Caco-2 (cell line): ENCODE data around the gene TSPYL4. TPM values are rescaled to one million over a fixed set of nuclear protein-coding genes. Genes with fewer than 3 reads are reported as not detected.

ENCODE experiments used
- BruUV-seq: library from RNA; stranded (reverse); fragments of 400-500 nt; replicated peaks from 2 replicates; lab custom pipeline; 2021; lab: Mats Ljungman, UMichigan
- CTCF ChIA-PET: fragments of 300-600 bp; sonication (Branson Sonifier 250); formaldehyde crosslinking; loops from one replicate; lab custom pipeline; 2022; ENCODE audit warnings: antibody characterized with exemption; lab: Charles Lee
- POLR2A ChIA-PET: fragments of 300-600 bp; sonication (Branson Sonifier 250); formaldehyde crosslinking; loops from one replicate; lab custom pipeline; 2022; ENCODE audit warnings: antibody characterized with exemption; lab: Charles Lee
- DNase-seq, 2 experiments: peaks; one replicate each; pipeline versions ENCODE4 v3.0.0 to v3.0.0-alpha.2; 2020 to 2022
- H3K27me3 ChIP-seq: replicated peaks from 2 replicates; pipeline ENCODE4 v1.6.0; 2011; ENCODE audit warnings: low read length; ENCODE audit not compliant: control insufficient read depth, insufficient read depth
- H3K36me3 ChIP-seq: 2 replicates; pipeline ENCODE4 v1.5.1; 2011; ENCODE audit warnings: low read length; ENCODE audit not compliant: control insufficient read depth, insufficient read depth
- H3K4me1 ChIP-seq: fragments of 250-450 bp; sonication (Bioruptor Pico); 2 replicates; pipeline ENCODE4 v1.5.1; 2020; ENCODE audit warnings: mild to moderate bottlenecking
- H3K4me3 ChIP-seq: 2 replicates; pipeline ENCODE4 v1.5.1; 2011; ENCODE audit warnings: low read depth, mild to moderate bottlenecking, control low read depth, low read length
- H3K9me3 ChIP-seq: fragments of 250-450 bp; sonication (Bioruptor Pico); 2 replicates; pipeline ENCODE4 v1.5.1; 2020; ENCODE audit warnings: mild to moderate bottlenecking, moderate library complexity
- H3K27ac Mint-ChIP-seq: one replicate; pipeline ENCODE4 v1.8.0; 2022; ENCODE audit warnings: mixed read lengths; ENCODE audit not compliant: unreplicated experiment
- H3K27me3 Mint-ChIP-seq: one replicate; pipeline ENCODE4 v1.8.0; 2022; ENCODE audit warnings: mixed read lengths; ENCODE audit not compliant: insufficient read depth, unreplicated experiment
- H3K36me3 Mint-ChIP-seq: one replicate; pipeline ENCODE4 v1.8.0; 2022; ENCODE audit warnings: mild to moderate bottlenecking, mixed read lengths; ENCODE audit not compliant: insufficient read depth, unreplicated experiment
- H3K4me1 Mint-ChIP-seq: one replicate; pipeline ENCODE4 v1.8.0; 2022; ENCODE audit warnings: low read depth, mixed read lengths; ENCODE audit not compliant: unreplicated experiment
- H3K4me3 Mint-ChIP-seq: one replicate; pipeline ENCODE4 v1.8.0; 2022; ENCODE audit warnings: mild to moderate bottlenecking, moderate library complexity, mixed read lengths; ENCODE audit not compliant: unreplicated experiment
- H3K9me3 Mint-ChIP-seq: one replicate; pipeline ENCODE4 v1.8.0; 2022; ENCODE audit warnings: mixed read lengths; ENCODE audit not compliant: unreplicated experiment
- intact Hi-C: fragments of 100-400 bp; cut with micrococcal nuclease; formaldehyde crosslinking; loops from one replicate; pipeline ENCODE4 v1.10.0; 2022; ENCODE audit not compliant: unreplicated experiment
- total RNA-seq: library from RNA; stranded (reverse); gene quantifications from 2 replicates; pipeline ENCODE4 v1.2.3, GENCODE V29; 2022
- TF ChIP-seq, protein P1 (sequence below), 2 experiments: fragments of 200-600 bp in 1 of 2; IDR thresholded peaks; 1 replicate in 1 of 2; 2 replicates in 1 of 2; pipeline versions ENCODE4 v1.5.1 to v1.8.0; 2011 to 2022; ENCODE audit warnings: antibody characterized with exemption in 1 of 2, control low read depth in 1 of 2, inconsistent platforms in 1 of 2, low read depth in 1 of 2, low read length in 1 of 2, mild to moderate bottlenecking in 1 of 2, moderate library complexity in 1 of 2; ENCODE audit not compliant: insufficient read depth in 1 of 2, severe bottlenecking in 1 of 2, unreplicated experiment in 1 of 2

Gene TSPYL4
- total RNA-seq, 1 experiment from 2014 or later: 10.7 TPM

DNA sequence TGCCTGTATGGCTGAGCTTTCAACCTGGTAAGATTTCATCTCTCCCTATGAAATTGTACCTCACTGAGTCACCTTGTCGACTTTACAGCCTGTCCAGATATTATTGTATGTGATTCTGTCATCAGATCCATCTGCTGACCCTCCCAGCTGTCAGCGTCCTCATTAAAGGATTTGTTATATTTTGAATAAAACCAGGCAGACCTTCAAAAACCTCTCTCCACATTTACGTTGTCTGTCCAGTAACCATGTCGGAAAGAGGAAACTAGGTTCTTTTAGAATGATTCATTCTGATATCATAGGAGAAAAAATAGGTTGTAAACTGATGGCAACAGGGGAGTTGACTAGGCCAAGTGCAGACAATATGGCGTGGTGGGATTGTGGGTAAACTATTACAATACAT, 38.5 kb downstream of the TSPYL4 start:
- DNase-seq: no peak
- no peaks in the 10 kb centered on the region for H3K9me3 Mint-ChIP-seq
- CTCF ChIA-PET: no interaction called here
- H3K27ac Mint-ChIP-seq: no peak overlapping the region
- no peaks in the 10 kb centered on the region for H3K4me1 ChIP-seq
- no peaks in the 10 kb centered on the region for H3K36me3 Mint-ChIP-seq
- H3K4me3 Mint-ChIP-seq: no peak overlapping the region
- no peaks in the 10 kb centered on the region for H3K9me3 ChIP-seq
- TF ChIP-seq, protein P1, sequence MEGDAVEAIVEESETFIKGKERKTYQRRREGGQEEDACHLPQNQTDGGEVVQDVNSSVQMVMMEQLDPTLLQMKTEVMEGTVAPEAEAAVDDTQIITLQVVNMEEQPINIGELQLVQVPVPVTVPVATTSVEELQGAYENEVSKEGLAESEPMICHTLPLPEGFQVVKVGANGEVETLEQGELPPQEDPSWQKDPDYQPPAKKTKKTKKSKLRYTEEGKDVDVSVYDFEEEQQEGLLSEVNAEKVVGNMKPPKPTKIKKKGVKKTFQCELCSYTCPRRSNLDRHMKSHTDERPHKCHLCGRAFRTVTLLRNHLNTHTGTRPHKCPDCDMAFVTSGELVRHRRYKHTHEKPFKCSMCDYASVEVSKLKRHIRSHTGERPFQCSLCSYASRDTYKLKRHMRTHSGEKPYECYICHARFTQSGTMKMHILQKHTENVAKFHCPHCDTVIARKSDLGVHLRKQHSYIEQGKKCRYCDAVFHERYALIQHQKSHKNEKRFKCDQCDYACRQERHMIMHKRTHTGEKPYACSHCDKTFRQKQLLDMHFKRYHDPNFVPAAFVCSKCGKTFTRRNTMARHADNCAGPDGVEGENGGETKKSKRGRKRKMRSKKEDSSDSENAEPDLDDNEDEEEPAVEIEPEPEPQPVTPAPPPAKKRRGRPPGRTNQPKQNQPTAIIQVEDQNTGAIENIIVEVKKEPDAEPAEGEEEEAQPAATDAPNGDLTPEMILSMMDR (IDR thresholded peaks at IDR 0.05; ENCODE audit: insufficient read depth in 1 of 2, low read depth in 1 of 2, low read length in 1 of 2, severe bottlenecking in 1 of 2, unreplicated experiment in 1 of 2): no peak
- no peak overlapping the region for H3K4me3 ChIP-seq
- no peaks in the 10 kb centered on the region; the same call in 1 of the 2 replicates for H3K36me3 ChIP-seq
- intact Hi-C loops: loop anchor here (5.0 kb wide), 2 partner anchors 52 to 347 kb away; no protein-coding TSS in a partner anchor
- no peaks in the 10 kb centered on the region for H3K4me1 Mint-ChIP-seq
- H3K27me3 Mint-ChIP-seq: no peaks in the 10 kb centered on the region
- H3K27me3 ChIP-seq: no peaks in the 10 kb centered on the region
- POLR2A ChIA-PET: no interaction called here
- no TSS peak for BruUV-seq

DNA sequence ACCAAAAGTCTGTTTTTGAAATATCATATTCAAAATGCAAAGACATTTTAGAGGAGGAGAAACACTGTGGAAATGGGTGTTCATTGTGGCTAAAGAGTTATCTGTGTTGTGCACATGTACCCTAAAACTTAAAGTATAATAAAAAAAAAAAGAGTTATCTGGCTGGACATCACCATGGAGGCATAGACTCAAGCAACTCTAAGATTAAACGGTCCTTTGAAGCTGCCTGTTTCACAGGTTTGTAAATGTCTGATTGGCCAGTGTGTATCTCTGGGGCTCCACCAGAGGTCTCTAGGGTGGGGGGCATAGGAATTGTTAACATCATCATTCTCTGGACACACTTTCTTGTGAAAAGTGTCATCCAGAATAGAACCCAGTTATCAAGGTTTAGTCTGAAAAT, 39.2 kb downstream of the TSPYL4 start:
- H3K9me3 ChIP-seq: no peaks in the 10 kb centered on the region
- ChIA-PET POLR2A (no interaction called here), CTCF (no interaction called here)
- no peaks in the 10 kb centered on the region for H3K27me3 Mint-ChIP-seq
- no peak overlapping the region for H3K4me3 Mint-ChIP-seq
- H3K36me3 ChIP-seq: no peaks in the 10 kb centered on the region; the same call in 1 of the 2 replicates
- no TSS peak for BruUV-seq
- DNase-seq: no peak
- H3K9me3 Mint-ChIP-seq: no peaks in the 10 kb centered on the region
- no peaks in the 10 kb centered on the region for H3K36me3 Mint-ChIP-seq
- intact Hi-C loops: loop anchor here (5.0 kb wide), 2 partner anchors 53 to 348 kb away; no protein-coding TSS in a partner anchor
- H3K27me3 ChIP-seq: no peaks in the 10 kb centered on the region
- no peak overlapping the region for H3K4me3 ChIP-seq
- H3K4me1 ChIP-seq: no peaks in the 10 kb centered on the region
- H3K27ac Mint-ChIP-seq: no peak overlapping the region
- TF ChIP-seq, protein P1 (IDR thresholded peaks at IDR 0.05; ENCODE audit: insufficient read depth in 1 of 2, low read depth in 1 of 2, low read length in 1 of 2, severe bottlenecking in 1 of 2, unreplicated experiment in 1 of 2): no peak
- no peaks in the 10 kb centered on the region for H3K4me1 Mint-ChIP-seq

DNA sequence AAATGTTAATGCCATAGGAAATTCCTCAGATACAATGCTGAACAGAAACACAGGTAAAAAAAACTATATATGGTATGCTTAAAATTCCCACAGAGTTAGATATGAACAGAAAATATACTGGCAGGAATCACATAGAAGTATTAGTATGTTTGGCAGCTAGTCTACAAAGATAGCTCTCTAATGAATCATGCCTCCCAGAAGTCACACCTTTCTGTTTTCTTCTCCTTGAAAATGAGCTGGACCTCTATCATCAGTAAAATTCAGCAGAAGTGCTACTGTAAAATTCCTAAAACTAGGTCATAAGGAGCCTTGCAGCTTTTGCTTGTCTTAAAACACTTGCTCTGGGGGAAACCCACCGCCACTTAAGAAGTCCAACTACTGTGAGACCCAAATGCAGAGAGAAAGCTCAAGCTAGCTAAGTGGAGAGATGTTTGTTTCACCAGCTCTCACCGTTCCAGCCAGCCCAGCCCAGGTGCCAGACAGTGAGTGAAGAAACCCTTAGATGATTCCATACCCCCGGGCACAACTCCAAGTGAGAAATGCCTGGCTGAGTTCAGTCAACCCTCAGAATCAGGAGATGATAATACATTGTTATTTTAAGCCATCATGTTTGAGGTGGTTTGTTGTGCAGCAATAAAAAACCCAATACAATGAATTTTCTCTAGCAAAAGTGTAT, 43.0 kb downstream of the TSPYL4 start:
- CTCF ChIA-PET: no interaction called here

More for the DNA sequence above, 43.0 kb downstream of the TSPYL4 start:
- Histone ChIP-seq H3K4me3 (no peak overlapping the region), H3K27me3 (no peaks in the 10 kb centered on the region), H3K9me3 (no peaks in the 10 kb centered on the region), H3K4me1 (no peaks in the 10 kb centered on the region), H3K36me3 (no peaks in the 10 kb centered on the region; the same call in 1 of the 2 replicates)
- H3K36me3 Mint-ChIP-seq: no peaks in the 10 kb centered on the region
- H3K4me3 Mint-ChIP-seq: no peak overlapping the region
- intact Hi-C loops: no loop called here
- TF ChIP-seq, protein P1 (IDR thresholded peaks at IDR 0.05; ENCODE audit: insufficient read depth in 1 of 2, low read depth in 1 of 2, low read length in 1 of 2, severe bottlenecking in 1 of 2, unreplicated experiment in 1 of 2): no peak
- no peak for DNase-seq
- POLR2A ChIA-PET: no interaction called here
- no peaks in the 10 kb centered on the region for H3K9me3 Mint-ChIP-seq
- BruUV-seq: no TSS peak
- H3K4me1 Mint-ChIP-seq: no peaks in the 10 kb centered on the region
- no peak overlapping the region for H3K27ac Mint-ChIP-seq
- no peaks in the 10 kb centered on the region for H3K27me3 Mint-ChIP-seq
